ENCODE results near the gene BICRAL. TPM values are rescaled to one million over a fixed set of nuclear protein-coding genes. Genes with fewer than 3 reads are reported as not detected.
"Not testable (repeated sequence)": the region's sequence is repeated elsewhere in the genome, so short reads cannot be mapped to it uniquely, and the experiment has no call there.

Gene BICRAL
- total RNA-seq, 1 experiment from 2014 or later, result 3.0 TPM

DNA sequence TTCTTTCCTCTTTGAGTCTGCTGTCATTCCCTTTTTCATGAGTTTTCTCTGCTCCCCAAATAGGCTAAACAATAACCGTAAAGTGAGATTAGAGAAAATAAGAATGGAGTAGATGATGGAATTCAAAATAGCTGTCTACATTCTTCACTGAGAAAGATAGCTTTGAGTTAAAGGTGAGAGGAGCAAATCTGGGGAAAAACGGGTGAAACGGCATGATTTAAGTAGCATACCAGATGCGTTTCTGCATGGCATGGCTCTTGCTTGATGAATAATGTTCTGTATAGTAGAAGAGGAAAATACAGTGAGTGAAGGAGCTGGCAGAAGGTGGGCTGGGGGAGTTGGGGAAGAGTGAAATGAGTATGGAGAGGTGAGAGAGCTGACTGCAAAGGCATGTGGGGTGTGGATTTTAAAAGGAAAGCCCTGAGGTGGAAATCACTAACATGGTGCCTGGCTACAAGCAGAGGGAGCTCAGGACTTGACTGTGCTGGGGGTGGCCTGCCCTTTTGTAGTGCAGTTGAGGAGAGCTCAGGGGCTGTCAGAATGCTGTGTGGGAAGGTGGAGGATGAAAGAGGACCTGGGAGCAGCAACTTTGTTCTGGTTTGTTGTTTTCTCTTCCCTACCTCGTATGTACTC, 8.8 kb downstream of the BICRAL start:
- DNase-seq (ENCODE audit: low read depth), result no peak

DNA sequence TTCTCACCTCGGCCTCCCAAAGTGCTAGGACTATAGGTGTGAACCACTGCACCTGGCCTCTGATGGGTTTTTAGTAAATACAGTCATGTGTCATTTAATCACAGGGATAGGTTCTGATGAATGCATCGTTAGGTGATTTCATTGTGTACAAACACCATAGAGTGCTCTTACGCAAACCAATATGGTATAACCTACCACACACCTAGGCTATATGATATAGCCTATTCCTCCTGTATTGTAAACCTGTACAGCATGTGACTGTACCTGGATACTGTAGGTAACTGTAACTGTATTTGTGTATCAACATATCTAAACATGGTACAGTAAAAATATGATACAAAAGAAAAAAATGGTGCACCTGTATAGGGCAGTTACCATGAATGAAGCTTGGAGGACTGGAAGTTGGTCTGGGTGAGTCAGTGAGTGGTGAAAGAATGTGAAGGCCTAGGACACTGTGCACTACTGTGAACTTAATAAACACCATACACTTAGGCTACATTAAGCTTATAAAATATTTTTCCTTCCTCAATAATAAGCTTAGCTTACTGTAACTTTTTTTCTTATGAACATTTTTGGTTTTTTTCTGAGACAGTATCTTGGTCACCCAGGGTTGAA, 10.0 kb downstream of the BICRAL start:
- no peak for DNase-seq (ENCODE audit: low read depth)

DNA sequence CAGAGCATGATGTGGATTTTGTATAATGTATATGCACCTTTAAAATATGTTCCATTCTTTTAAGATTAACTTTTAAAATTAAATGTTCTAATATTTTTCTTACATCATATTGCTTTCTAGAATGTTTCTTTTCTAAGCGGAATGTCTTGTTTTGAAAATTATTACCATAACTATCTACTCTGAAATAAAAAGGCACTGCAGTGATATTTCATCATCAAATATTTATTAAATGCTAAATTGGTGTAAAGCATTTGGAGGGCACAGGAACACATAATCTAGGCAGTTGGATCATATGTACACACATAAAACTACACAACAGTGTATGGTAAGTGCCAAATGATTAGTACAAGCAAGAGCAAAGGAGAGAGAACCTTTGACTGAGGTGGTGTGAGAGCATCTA, 13.8 kb downstream of the BICRAL start:
- DNase-seq (ENCODE audit: low read depth), result no peak

DNA sequence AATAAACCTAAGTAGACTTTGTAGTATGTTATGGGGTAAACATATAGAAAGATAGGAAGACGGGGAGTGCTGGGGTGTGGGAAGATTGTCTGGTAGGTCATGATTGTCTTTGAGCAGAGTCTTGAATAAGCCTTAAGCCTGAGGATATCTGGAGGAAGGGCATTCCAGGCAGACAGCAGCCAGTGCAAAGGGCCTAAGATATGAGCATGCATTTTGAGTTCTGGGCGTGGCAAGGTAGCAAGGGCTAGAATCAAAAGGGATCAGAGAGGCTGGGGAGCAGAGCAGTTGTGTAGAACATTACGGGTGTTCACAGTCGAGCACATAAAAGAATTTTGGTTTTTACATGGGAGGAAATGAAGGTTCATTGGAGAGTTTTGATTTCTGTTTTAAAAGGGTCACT, 14.3 kb downstream of the BICRAL start:
- DNase-seq (ENCODE audit: low read depth), result no peak

DNA sequence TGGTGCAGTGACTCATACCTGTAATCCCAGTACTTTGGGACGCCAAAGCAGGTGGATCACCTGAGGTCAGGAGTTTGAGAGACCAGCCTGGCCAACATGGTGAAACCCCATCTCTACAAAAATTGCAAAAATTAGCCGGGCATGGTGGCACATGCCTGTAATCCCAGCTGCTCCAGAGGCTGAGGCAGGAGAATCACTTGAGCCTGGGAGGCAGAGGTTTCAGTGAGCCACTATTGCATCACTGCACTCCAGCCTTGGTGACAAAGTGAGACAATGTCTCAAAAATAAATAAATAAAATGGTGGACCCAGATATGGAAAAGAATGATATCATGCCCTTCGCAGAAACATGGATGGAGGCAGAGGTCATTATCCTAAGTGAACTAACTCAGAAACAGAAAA, 15.8 kb downstream of the BICRAL start:
- not testable (repeated sequence) for DNase-seq (ENCODE audit: low read depth)

DNA sequence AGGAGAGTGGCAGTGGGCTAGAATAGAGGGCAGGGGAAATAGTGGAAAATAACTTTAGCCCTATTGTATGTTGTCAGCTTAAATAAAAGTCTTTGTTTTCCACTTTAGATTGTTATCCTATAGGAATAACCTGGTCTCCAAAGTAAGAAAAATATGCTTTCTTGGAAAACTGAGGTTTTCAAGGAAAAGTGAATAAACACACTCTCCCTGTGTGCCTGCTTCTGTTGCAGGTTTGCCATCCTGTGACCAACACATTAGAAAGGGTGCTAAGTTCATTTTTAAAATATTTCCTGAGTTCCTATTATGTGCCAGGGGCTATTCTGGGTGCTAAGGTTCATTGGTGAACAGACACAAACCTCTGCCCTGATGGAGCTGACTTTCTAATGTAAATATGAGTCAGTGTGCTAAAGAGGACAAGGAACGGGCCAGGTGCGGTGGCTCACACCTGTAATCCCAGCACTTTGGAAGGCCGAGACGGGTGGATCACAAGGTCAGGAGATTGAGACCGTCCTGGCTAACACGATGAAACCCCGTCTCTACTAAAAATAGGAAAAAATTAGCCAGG, 23.5 kb downstream of the BICRAL start:
- no peak for DNase-seq (ENCODE audit: low read depth)

DNA sequence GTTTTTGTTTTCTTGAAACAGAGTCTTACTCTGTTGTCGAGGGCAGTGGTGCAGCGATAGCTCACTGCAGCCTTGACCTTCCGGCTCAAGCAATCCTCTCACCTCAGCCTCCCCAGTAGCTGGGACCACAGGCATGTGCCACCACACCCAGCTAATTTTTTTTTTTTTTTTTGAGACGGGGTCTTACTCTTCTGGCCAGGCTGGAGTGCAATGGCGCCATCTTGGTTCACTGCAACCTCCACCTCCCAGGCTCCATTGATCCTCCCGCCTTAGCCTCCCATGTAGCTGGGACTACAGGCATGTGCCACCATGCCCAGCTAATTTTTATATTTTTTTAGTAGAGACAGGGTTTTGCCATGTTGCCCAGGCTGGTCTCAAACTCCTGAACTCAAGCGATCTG, 24.5 kb downstream of the BICRAL start:
- DNase-seq (ENCODE audit: low read depth), result not testable (repeated sequence)

DNA sequence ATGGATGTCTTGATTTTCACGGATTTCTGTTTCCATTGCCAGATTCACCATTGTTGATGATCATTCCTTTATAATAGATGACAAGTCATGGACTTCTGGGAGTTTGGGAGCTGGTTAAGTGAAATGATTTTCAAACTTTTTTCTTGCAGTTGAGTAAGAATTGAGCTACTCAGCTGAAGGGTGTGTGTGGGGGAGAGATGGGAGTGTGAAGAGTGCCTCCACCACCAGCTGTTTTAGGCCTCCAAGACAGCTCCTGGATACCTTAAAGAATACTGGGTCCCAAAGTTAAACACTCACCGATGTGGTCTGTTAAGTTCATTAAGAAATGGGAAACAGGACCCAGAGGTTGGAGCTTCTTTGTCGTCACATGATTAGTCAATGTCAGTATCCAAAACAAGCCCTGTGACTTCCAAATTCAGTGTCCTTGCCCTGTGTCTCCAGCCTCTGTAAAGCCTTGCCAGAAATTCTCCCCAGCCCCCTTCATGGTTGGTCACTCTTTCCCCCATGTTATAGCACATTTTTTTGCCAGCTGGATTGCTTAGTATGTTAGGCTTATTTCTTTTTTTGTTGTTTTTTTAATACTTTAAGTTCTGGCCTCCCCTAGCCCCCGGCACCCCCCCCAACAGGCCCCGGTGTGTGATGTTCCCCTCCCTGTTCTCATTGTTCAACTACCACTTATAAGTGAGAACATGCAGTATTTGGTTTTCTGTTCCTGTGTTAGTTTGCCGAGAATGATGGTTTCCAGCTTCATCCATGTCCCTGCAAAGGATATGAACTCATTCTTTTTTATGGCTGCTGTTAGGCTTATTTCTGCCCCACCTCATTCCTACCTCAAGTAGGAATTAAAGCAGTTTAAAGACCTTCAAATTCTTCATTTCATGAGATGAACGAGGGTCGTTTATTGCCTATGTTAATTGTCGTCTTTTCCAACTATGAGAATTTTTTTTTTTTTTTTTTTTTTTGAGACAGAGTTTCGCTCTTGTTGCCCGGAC, 26.9 kb downstream of the BICRAL start:
- DNase-seq (ENCODE audit: low read depth), result no peak

DNA sequence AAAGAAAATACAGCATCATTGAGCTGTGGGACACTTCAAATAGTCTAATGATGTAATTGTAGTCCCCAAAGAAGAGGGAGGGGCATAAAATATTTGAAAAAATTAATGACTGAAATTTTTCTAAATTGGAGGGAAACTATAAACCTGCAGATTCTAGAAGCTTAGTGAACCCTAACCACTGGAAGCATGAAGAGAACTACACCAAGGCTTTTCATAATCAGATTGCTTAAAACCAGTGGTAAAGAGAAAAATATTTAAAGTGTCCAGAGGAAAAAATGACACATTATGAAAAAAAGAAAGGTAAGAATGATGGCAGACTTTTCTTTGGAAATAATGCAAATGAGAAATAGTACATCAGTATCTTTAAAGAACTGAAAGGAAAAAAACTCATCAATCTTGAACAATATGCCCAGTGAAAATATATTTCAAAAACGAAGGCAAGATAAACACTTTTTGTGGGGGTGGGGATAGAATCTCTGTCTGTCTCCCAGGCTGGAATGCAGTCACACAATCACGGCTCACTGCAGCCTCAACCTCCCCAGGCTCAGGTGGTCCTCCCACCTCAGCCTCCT, 31.3 kb downstream of the BICRAL start:
- DNase-seq (ENCODE audit: low read depth), result no peak

DNA sequence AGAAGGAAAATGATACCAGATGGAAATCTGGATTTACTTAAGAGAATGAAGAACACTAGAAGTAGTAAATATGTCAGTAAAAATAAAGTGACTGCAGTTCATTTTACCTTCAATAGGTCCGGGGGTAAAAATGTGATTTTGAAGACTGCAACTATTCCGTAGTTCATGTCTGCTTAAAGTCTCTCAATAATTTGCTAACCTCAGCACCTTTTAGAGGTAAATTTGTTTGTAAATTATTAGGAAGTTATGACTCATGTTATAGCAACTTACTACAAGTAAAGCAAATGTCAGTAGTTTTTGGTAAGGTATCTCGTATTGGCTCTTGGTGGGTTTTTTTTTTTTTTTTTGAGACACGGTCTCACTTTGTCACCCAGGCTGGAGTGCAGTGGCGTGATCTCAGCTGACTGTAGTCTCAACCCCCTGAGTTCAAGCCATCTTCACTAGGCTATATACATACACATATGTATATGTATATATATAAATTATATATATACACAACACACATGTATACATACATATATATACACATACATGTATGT, 32.1 kb downstream of the BICRAL start:
- no peak for DNase-seq (ENCODE audit: low read depth)

DNA sequence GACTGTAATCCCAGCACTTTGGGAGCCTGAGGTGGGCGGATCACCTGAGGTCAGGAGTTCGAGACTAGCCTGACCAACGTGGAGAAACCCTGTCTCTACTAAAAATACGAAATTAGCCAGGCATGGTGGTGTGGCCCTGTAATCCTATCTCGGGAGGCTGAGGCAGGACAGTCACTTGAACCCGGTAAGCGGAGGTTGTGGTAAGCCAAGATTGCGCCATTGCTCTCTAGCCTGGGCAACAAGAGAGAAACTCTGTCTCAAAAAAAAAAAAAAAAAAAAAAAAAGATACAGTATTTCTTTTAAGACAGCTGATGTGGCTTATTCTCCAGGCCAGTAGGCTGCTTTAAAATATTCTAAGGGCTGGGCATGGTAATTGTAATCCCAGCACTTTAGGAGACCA, 33.9 kb downstream of the BICRAL start:
- not testable (repeated sequence) for DNase-seq (ENCODE audit: low read depth)

DNA sequence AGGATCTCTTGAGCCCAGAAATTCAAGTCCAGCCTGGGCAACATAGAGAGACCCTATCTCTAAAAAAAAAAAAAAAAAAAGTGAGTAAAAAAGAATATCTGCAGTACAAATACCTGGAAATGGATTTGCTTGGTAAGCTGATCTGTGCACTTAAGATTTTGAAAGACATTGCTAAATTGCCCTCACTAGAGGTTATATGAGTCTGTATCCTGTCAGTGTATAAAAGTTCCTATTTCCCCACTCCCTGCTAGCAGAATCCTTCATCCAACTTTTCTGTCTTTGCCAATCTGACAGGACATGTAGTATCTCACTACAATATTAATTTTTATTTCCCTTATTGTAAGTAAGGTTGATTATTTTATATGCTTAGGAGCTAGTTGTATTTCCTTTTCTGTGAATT, 36.1 kb downstream of the BICRAL start:
- DNase-seq (ENCODE audit: low read depth), result no peak

DNA sequence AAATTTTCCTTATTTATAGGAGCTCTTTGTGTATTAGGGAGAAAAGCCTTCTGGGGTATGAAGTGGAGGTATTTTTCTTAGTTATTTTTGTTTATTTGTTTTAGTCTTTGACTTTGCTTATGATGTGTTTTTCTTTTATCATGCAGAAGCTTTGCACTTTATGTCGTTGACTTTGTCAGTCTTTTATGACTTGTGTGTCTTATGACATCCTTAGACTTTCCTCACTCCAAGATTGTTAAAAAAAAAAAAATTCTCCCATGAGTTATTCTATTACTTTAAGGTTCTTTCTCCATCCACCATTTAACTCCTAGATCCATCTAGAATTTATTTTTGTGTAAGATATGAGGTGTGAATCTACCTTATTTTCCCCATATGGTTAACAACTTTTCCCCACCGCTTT, 36.6 kb downstream of the BICRAL start:
- no peak for DNase-seq (ENCODE audit: low read depth)

DNA sequence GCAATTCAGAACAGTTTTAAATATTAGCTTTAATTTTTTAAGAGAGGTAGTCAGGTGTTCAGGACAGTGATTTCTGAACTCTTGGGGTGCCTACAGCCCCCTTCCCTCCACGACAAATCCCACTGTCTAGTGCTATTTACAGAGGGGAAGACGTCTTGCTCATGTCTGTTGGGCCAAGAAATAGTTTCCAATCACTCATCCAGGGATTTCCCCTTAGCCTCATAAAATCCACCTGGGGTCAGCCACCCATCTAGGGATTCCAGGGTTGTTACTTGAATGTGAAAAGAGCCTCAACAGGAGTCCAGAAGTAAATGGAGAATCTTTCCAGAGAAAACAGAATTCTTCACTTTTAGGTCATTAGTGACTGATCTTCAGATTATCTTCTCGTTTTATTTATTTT, 37.0 kb downstream of the BICRAL start:
- DNase-seq (ENCODE audit: low read depth), result no peak

DNA sequence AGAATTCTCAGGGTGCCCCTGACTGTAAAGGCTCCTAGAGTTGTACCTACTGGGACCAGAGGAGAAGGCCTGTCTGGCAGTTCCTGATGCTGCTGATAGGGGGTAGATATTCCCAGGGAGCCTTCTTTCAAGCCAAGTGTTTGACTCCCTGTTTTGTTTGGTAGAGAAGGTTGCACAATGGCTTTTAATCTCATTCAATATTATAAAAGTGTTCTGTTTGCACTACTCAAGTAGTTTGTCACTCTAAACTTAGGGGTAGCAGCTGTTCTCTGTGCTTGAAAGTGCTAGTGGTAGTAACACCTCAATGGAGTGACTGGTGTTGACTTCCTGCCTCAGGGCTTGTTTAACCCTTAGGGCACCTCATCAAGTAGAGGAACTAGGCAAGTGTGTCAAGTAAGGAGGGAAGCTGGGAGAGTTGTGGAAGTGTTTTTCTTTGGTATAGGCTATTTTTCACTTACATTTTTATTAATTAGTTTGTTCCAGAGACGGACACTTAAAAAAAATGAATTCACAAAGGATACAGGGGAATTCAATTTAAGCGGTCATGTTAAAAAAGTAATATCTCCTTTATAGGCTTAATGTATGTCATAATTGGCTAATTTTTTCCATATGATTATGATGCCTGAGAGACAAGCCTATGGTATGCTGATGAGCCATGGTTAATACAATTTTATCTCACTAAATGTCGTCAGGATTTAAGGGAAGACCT, 38.1 kb downstream of the BICRAL start:
- no peak for DNase-seq (ENCODE audit: low read depth)

DNA sequence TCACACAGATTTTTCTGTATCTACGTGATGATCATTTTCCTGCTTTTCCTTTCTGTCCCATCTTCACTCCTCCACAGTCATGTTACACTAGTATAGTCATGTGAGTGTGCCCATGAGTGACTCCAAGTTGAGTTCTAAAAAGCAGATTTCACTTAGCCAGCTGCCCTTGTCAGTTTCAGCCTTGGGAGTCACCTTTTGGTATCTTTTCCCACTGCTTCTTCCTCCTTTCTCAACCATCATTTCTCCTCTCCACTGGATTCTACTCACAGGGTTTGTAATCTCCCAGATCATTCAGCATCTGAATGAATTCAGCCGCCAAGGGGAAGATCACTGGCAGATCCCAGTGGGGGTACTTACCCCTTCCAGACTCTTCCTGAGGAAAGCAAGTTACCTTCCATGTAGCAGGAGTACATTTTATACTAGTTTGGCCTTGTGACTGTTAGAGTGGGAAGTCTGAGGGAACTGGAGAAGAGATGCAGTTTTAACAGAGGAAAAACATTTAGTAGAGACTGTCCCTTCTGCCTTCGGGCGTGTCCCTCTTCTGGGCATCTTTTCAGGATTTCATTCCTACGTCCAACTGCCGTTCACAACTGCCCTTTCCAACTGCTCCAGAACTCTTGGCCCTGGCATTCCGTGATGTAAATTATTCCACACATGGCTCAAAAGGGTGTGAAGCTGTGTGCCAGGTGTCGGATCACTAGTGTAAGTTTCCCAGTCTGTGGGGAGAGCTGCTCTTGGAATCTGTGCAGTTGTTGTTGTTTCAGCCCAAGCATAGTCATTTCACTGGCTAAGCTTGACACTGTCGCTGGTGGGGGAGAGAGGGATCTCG, 38.9 kb downstream of the BICRAL start:
- DNase-seq (ENCODE audit: low read depth), result no peak

DNA sequence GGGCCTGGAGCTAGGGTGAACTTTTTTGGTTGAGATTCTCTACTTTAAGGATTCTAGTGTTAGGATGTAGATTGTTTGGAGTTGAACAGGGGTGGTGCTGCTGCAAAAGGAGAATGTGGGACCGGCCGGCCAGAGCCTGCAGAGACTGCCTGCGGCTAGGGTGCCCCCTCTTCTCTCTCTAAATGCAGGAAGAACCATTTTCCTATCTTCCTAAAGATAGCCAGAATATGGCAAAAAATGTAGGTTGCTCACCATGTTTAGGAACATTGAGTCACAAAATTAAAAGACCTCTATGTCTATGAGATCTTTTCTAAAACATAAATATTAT, 39.5 kb downstream of the BICRAL start:
- no peak for DNase-seq (ENCODE audit: low read depth)

DNA sequence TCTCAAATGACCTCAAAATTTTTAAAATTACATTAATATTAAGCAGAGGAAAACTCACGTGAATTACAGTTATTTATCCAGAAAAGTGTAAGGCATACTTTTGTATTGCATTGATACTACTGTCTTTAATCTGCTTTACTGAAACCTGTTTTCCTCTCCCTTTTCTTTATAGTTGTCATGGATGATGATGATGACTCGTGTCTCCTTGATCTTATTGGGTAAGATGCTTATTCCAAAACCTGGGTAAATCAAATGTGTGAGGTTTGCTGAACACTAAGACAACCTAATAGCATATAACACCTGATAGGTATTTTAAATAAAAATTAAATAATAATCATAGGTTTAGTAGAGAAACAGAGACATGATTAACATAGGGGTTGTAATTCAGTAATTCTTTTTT, 40.0 kb downstream of the BICRAL start:
- DNase-seq (ENCODE audit: low read depth), result no peak

DNA sequence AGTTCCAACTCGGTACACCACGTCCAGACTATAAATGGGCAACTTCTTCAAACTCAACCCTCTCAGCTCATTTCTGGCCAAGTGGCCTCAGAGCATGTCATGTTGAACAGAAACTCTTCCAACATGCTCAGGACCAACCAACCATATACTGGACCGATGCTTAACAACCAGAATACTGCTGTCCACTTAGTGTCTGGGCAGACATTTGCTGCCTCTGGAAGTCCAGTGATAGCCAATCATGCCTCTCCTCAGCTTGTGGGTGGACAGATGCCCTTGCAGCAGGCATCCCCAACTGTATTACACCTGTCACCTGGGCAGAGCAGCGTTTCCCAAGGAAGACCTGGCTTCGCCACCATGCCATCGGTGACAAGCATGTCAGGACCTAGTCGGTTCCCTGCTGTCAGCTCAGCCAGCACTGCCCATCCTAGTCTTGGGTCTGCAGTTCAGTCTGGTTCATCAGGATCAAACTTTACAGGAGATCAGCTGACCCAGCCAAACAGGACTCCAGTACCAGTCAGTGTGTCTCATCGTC, 47.8 kb downstream of the BICRAL start:
- DNase-seq (ENCODE audit: low read depth), result no peak

DNA sequence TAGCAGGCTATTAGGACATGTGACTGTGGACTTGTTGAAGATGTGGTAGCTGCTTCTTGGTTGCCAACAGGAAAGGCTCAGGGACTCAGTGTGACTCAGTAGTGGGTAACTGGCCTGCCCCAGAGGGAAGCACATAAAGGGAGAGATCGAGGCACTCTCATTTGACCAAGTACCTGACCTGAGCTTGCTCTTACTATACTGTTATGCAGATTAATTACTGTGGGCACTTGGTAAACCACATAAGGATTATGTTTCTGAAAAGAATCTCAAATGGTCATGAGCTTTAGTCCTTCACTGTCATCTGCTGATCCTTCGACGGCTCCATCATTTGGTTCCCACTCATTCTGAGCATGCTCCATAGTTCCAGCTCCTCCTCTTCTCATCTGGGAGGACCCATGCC, 49.4 kb downstream of the BICRAL start:
- DNase-seq (ENCODE audit: low read depth), result no peak
